ENCODE results near the gene DCHS1.

The DCHS1 gene

DNA sequence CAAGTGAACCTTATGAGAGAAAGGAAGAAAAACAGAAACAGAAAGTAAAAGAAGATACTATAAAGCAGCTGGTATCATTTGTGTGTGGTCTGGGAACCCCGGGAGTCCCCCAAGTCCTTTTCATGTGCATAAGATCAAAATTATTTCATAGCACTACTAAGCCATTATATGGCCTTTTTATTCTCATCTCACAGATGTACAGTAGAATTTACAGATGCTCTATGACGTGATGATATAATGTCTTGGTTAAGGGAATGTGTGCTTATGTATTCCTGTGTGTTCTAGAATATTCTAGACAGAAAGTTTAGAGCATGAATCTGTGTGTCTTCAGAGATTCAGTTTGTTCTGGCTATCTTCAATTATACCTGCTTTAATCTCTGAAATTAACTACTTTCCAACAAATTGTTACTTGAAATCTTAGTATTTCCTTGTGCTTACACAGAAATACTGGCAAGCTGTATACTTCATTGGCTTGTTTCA is 27.8 kb downstream of the DCHS1 start:
- DNase-seq: no peak

DNA sequence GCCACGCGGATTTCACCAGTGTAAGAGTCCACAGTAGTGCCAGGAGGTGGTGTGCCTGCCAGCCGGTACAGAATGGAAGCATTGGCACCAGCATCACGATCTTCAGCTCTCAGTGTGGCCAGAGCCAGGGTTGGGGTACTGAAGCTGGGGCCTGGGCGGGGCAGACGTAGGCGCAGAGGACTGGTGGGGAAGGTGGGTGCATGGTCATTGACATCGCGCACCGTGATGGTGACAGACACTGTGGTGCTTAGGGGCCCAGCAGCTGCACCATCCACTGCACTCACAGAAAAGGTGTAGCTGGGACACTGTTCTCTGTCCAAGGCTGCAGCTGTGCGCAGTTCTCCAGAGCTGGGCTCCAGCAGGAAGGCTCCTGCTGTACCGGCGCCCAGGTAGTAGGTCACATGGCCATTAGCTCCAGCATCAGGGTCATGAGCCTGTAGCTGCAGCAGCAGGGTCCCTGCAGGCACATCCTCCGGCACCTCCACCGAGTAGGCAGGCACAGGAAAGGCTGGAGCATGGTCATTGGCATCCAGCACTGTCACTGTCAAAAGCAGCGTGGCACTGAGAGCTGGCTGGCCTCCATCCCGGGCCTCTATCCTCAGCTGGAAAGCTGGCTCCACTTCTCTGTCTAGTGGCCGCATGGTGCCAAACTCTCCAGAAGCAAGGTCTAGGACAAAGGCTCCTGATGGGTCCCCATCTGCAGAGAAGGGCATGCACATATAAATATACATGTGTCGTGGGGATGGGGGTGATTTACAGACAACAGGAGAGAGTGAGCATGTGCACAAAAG is 28.4 kb downstream of the DCHS1 start:
- no peak for DNase-seq

DNA sequence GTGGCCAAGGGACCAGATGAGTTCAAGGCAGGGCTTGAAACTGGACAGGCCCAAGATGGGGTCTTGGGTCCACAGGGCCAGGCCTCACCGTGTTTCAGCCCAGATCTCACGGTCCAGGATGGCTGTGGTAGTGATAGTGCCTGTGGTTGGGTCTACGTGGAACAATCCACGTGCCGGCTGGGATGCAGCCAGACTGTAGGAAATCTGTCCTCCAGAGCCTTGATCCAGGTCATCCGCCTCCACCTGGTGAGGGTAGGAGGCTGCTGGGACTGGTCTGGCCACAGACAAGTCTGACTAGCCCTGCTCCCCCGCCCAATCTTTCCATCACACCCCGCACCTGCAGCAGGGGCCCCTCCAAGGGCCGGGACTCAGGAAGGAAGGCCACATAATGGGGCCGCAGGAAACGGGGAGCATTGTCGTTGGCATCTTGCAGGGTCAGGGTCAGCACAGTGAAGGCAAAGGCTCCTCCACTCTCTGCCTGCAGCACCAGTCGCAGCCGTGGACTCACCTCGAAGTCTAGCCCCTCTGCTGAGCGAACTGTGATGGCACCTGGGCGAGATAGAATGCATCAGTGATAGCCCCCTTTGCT is 29.7 kb downstream of the DCHS1 start:
- DNase-seq: no peak

DNA sequence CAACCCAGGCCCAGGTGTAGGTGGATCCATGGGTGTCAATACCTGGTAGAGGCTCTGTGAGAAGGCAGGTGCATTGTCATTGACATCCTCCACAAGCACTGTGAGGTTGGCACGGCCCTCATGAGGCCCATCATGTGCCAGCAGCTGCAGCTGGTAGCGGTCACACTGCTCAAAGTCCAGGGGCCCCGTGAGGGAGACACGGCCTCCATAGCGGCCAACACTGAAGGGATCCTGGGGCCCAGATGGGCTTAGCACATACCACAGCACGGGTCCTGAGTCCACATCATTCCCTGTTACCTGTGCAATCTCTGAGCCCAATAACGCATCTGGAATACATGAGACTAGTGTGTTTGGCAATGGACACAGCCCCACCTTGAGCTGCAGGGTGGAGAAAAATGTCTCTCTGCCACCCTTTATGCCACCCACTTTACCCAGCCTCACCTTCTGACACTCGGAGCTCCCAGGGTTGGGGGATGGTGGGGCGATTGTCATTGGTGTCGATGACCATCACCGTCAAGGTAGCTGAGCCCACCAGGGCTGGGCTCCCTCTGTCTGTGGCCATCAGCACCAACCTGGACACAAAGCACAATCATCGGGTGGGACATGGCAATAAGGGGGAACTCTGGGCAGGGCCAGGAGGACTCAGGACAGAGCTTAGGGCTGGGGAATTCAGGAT is 30.3 kb downstream of the DCHS1 start:
- DNase-seq: no peak

DNA sequence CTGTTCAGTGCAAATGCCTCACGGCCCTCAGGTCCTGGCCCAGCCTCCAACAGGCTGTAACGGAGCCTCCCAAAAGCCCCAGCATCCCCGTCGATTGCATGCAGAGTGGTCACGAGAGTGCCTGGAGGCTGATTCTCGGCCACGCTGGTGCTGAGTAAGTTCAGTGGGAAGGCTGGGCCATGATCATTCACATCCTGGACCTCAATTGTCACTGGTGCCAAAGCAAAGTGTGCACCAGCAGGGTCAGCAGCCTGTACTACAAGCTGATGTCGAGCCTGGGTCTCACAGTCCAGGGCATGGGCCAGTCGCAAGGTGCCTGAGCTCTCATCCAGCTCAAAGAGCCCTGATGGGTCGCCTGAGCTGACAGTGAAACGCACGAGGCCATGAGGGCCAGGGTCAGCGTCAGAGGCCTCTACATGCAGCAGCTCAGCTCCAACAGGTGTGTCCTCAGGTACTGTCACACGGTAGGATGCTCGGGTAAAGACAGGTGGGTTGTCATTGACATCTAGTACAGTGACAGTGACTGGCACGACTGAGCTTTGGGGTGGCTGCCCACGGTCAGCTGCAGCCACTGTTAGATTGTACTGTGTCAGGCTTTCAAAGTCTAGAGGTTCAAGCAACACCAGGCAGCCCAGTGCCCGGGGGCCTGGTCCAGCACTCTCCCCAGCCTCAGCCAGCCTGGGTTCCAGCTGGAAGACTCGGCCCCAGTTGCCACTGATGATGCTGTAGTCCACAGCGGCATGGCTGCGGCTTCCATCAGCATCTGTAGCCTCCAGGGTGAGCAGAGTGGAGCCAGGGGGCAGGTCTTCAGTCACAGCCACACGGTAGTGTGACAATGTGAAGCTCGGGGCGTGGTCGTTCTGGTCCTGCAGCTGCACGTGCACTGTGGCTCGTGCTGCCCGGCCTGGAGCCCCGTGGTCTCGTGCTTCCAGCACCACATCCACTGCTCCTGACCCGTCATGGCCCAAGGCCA is 31.9 kb downstream of the DCHS1 start:
- DNase-seq: no peak

DNA sequence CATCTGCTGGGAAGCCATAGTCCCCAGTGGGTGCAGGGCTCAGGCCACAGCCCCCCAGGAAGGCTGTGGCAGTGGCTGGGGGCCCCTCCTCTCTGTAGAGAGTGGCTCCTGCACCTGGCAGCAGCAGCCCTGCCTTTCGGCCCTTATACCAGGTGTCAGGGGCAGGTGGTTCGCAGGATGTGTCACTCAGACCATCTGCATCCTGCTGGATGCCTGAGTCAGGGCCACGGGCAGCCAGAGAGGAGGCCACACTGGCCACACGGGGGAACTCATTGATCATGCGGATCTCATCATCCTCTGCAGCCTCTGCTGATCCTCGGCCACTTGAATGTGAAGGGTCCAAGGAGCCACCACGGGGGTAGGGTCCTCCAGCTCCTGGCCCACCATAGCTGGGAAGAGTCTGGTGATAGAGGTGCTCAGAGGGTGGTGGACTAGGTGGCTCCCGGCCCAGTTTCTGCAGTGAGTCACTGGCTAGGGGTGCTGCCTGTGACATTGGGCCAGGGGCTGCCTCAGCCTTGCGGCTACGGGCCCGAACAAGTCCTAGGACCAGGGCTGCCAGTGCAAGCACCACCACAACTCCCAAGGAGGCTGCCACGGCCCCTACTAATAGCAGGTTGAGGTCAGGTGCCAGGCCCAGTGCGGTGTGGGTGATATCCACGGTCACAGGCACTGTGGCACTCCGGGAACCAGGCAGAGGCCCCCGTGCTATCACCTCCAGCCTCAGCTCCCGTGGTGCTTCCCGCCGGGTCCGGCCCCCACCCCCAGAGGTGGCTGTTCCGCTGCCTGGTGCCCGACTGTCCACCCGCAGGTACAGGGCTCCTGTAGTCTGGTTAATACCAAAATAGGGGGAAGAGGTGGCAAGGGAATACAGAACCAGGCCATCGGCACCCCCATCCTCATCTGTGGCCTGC is 33.1 kb downstream of the DCHS1 start:
- no peak for DNase-seq

DNA sequence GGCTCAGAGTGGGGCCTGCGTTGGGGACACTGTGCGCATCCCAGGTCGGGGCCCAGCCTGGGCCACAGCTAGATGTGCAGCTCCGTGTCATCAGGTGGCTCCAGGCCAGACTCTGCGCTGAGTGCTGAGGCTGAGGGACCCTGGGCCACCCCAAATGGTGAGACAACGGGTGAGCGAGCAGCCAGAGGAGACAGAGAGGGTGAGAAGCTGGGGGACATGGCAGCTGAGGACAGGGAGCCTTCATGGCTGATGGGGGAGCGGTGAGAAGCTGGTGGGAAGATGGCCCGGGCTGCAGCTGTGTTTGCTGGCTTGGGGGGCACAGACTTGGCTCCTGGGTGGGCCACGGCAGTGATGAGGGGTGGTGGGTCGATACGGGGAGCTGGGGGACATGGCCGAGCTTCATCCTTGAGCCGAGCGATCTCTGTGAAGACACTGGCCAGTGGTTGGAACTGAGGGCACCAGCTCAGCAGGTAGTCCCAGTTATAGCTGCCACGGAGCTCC is 33.8 kb downstream of the DCHS1 start:
- no peak for DNase-seq

DNA sequence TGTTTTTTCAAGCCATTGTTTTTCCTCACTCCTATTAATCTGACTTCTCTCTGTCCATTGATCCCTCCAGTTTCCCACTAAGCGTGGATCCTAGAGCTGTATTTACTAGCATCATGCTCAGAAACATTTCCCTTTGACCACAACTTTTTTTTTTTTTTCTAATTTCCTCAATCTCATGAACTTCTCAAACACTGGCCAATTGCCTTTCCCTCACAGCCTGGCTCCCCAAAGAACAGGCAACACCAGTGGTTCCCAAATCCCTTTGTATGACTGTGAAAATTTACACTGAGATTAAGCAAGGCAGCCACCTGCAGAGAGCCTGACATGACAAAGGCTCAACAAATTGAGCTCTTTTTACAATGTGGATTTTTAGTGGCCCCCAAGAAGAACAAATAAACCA is 35.0 kb downstream of the DCHS1 start:
- no peak for DNase-seq

DNA sequence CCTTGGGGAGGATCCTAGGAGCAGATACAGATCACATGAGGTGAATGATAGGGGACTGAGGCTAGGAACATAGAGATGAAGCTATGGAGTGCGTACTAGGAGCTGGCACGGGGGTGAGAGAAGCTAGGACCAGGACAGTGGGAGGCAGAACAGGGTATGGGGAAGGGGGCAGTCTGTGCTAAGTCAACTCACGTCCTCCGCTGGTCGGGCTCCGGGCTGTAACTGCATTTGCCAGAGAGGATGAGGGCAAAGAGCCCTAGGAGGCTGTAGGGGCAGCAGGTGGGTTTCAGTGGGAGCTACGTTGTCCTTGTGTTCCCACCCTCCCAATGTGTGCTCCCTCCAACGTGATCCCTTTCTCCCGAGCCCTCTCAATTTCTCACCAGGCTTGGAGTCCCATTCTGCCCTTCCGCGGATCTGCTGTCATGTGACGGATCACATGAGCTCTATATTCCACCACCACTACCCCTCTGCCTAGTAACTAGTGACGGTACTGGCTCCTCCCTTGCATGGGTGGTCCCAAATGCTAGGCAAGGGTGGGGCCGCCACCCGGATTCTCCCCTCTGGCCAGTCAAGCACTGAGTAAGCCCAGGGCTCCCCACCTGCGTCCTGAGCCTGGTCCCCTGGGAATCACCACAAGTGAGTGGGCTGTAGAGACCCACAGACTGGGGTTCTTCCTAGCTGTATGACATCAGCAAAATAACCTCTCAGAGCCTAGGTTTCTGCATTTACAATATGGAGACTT is 36.4 kb downstream of the DCHS1 start, which contains the start of gene TPP1:
TSS of gene TPP1 (minus strand) at position 419 of the 742 bp plus-strand sequence. CDS start at position 397, 22 bp downstream.
- DNase-seq: peak; percentile 91

DNA sequence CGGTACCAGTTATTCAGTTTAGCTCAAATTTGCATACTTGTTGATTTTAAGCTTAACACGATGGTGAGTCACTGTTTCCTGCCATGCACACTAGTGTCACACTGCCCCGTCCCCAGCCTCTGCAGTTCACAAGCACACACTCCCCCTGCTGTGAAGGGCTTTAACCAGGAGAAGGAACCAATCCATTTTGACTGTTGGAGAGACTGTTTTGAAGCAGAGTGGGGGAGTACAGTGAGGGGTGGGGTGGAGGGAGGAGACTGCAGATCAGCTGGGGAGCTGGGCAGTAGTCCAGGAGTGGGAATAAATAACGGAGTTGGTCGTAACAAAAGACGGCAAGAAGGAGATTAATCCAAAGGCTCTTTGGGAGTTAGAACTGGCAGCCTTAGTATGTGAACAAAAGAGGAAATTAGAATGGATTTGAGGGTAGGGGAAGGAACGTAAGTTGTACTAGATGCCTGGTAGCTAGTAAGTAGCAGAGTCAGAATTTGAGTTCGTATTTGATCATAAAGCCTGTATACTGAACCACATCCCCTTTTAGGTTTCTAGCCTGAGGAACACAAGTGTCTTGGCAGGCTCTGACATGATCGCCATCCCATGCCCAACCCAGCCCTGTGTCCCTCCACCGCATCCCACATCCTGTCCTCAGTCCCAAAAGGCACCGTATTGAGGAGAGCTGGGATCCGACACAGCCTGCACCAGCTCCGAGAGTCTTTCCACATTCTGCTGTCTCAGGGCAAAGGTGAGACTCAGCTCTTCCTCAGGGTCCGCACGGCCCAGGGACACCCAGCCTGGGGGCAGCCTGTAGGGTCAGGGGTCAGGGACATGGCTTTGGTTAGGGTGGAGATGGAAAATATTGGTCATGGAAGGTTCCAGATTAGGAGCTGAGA is 37.2 kb downstream of the DCHS1 start:
- DNase-seq: peak; percentile 74

DNA sequence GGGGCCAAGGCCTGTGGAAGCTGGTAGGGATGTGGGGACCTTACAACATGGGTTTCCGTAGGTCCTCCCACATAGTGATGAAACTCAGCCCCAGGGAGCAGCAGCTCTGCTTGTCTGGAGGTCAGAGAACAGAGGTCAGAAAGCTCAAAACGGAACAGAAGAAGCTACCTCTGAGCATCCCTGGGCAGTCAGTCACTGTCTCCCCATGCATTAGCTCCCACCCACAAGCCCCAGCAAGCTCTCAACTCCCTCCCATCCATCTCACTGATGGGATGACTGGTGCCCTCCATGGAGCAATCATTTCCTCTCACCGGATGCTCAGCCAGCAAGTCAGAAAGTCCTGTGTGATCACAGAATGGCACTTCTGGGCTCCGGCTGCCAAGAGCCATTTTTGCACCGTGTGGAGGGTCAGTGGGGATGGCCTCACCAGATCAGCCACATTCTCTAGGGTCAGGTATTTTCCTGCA is 38.3 kb downstream of the DCHS1 start:
- DNase-seq: no peak

DNA sequence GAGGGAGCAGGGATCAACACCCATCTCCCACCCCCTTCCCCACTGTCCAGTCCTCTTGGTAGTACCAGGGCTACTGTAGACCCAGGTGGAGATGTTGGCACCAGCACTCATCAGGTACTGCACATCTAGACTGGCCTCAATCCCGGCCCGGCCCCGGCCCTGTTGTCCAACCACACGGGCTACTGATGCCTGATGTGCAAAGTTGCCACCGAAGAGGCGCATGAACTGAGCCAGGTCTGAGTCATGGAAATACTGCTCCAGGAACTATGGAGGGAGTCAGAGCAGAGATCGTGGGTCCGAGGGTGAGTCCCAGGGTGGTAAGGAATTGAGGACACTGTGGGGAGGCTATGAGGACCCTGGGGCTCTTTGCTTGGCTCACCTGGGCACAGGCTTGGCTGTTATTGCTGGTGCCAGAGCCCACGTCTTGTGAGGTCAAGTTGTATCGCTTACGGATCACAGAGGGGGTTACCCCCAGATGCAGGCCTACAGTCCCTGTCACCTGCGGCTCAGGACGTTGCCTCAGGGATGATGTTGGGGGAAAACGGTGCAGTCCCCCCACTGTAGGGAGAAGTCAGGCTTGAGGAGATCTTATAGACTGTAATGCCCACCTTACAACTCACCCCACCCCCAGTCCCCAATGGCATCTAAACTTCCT is 38.9 kb downstream of the DCHS1 start:
- DNase-seq: no peak

DNA sequence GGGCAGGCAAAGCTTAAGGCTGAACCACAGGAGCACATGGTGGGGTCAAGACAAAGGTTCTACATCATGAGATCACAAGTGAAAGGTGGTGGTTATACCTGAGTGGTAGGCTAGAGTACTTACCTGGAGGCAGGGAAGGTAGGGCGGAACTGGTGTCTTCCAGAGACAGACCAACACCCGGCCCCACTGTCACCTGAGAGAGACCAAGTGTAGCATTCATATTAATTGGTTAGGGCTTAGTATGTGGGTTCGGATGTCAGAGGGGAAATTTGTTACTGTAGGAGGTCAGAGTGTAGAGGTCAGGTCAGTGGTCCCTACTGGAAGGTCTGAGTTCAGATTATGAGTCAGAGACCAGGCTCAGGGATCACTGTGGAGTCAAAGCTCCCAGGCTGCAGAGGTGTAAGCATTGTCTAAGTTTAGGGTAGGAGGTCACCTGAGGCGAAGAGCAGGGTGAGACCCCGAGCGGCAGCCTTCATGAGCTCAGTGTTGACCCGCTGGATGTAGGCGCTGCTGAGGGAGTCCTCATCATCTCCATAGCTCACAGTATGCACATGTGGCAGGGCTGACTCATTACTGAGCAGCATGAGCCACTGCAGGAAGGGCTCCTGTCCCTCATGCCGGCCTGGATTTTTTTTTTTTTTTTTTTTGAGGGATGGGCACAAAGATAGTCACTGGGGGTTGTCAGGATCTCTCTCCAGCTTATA is 39.6 kb downstream of the DCHS1 start:
- DNase-seq: no peak

DNA sequence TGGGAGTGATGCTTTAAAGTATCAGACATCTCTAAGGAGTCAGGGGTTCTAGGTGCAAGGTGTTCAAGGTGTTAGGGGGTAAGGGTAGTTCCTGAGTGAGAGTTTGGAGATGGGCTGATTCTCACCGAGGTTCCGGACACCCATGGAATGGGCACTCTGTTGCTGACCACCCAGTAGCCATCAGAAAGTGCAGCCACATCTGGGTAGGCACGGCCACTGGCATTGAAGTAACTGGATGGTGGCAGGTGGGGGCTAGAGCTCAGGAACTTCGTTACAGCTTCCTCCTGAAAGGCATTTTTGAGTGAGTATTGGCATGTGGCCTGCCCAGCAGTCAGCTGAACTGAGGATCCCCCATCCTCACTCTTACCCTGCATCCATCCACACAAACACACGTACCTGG is 40.6 kb downstream of the DCHS1 start:
- DNase-seq: no peak

DNA sequence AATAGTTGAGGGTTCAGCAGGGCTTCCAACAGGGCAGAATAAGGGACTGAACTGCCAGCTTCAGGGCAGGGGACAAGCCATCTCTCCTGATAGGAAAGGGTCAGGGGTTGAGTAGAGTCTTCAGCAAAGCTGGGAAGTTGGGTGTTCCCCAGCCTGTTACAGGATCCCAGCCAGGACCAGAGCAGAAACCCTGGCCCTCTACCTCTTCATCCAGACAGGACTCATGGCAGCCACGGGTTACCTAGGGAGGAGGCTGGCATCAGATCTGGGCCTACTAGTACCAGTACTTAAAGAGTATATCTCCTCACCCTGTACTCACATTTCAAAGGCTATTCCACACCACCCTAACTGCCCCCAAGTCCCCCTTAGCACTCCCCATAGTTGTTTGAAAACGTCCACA is 41.2 kb downstream of the DCHS1 start:
- no peak for DNase-seq

DNA sequence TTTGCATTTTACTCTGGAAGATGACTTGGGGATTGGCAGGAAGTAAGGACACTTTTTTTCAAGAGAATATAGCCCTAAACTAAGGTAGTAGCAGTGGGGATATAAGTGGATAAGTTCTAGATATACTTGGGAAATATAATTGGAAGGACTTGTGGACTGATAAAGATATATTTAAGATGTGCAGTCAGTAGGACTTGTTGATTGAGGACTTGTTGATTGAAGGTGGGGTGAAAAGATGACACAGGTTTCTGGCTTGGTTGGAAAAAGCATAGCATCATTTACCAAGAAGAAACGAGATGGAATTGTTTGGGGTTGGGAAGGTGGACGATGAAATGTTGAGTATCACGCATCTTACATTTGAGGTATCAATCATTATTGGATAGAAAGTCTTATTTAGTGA is 42.1 kb downstream of the DCHS1 start:
- DNase-seq: no peak

DNA sequence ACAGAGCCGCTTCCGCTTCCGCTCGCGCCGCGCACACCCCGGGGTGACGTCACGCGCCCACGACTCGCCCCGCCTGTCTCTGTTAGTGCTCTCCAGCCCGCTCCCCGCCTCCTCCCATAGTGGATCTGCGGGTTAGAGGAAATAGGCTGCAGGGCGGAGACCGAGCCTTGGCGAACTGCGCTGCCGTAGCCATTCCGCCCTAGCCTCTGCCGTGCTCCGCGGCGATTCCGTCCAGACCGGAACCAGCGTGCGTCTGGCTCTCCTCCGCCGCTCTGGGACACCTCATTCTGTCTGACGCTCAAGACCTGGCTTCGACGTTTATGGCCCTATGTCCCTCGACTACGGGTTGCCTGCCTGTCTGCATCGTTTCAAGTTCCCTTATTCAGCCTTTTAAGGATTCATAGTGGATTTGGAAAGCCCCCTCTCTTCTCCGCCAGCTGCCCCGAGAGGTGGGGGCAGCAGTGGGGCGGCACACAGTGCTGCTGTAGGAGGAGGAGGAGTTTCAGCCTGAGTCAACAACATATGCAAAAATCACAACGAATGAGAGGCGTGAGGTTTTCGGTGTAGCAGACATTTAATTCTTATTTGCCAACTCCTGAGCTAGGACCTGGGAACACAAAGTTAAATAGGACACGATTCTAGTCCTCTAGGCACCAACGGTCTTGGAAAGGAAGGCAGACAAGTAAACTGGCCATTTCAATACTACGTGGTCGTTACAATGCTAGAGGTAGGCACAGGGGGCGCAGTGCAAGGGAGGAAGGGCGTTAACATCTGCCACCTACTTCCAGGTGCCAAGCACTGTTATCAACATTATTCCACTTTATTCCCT is 43.2 kb downstream of the DCHS1 start, which contains the start of gene TAF10:
TSS of gene TAF10 (minus strand) at position 4 of the 829 bp plus-strand sequence. CDS start 27 bp downstream, outside the sequence.
- peak; percentile 95 for DNase-seq

All from stimulated activated CD4-positive, alpha-beta T cell treated with anti-CD3 and anti-CD28 coated beads, Interleukin-4, amount 100 ng/mL, for 24 hours (primary cell).